Brain microvascular endothelial cell (primary cell): ENCODE measurements around the gene NDUFS7.

Source experiments
- DNase-seq: peaks from one replicate; pipeline ENCODE4 v3.0.0-alpha.2; 2020
- H3K27ac ChIP-seq: fragments of 250-450 bp; sonication (Bioruptor Pico); 2 replicates; pipeline ENCODE4 v1.5.1; 2020; ENCODE audit warnings: mild to moderate bottlenecking, moderate library complexity
- H3K27me3 ChIP-seq: fragments of 250-450 bp; sonication (Bioruptor Pico); replicated peaks from 2 replicates; pipeline ENCODE4 v1.5.1; 2020; ENCODE audit warnings: mild to moderate bottlenecking
- H3K36me3 ChIP-seq: fragments of 250-450 bp; sonication (Bioruptor Pico); replicated peaks from 2 replicates; pipeline ENCODE4 v1.5.1; 2020; ENCODE audit warnings: mild to moderate bottlenecking
- H3K4me3 ChIP-seq: 2 replicates; pipeline ENCODE4 v1.5.1; 2011; ENCODE audit warnings: low read depth, mild to moderate bottlenecking, control low read depth, low read length, moderate library complexity
- in situ Hi-C: cut with HindIII; loops from 2 replicates; pipeline ENCODE4 v1.10.0; 2017; ENCODE audit warnings: low sequenced_read_pairs, low pct_ligation_motif_present
- TF ChIP-seq, protein P1 (sequence below): IDR thresholded peaks from 2 replicates; pipeline ENCODE4 v1.5.1; 2011; ENCODE audit warnings: low read depth, mild to moderate bottlenecking, moderate library complexity, low read length, control low read depth, inconsistent platforms; ENCODE audit errors: missing control alignments

The NDUFS7 gene

DNA sequence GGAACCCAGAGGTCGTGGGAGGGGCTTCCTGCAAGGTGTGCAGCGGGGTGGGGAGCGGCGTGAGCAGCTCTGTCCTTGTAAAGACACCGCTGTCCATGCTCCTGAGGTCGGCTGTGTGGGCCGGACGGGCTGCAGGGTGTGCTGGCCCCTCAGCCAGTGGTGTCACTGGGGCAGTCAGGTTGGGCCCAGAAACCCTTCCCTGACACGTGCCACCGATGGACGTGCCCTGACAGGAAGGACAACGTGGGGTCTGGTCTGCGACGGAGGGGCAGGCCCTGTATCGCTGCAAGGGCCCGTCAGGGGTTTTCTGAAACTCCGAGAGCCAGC is 50.3 kb downstream of the NDUFS7 start:
- H3K4me3 ChIP-seq: no peak overlapping the region
- DNase-seq: no peak
- in situ Hi-C loops: no loop called here
- no peaks in the 10 kb centered on the region for H3K27me3 ChIP-seq
- H3K36me3 ChIP-seq: peaks cover 59% of the 10 kb centered on the region
- TF ChIP-seq, protein P1, sequence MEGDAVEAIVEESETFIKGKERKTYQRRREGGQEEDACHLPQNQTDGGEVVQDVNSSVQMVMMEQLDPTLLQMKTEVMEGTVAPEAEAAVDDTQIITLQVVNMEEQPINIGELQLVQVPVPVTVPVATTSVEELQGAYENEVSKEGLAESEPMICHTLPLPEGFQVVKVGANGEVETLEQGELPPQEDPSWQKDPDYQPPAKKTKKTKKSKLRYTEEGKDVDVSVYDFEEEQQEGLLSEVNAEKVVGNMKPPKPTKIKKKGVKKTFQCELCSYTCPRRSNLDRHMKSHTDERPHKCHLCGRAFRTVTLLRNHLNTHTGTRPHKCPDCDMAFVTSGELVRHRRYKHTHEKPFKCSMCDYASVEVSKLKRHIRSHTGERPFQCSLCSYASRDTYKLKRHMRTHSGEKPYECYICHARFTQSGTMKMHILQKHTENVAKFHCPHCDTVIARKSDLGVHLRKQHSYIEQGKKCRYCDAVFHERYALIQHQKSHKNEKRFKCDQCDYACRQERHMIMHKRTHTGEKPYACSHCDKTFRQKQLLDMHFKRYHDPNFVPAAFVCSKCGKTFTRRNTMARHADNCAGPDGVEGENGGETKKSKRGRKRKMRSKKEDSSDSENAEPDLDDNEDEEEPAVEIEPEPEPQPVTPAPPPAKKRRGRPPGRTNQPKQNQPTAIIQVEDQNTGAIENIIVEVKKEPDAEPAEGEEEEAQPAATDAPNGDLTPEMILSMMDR: no peak
- H3K27ac ChIP-seq: no peak overlapping the region

GRCh38 chr19:1434577-1435060 is 50.9 kb downstream of the NDUFS7 start:
- DNase-seq: no peak
- in situ Hi-C loops: no loop called here
- Histone ChIP-seq H3K4me3 (no peak overlapping the region), H3K27me3 (no peaks in the 10 kb centered on the region), H3K36me3 (peaks cover 53% of the 10 kb centered on the region), H3K27ac (no peak overlapping the region)
- TF ChIP-seq, protein P1: no peak

DNA sequence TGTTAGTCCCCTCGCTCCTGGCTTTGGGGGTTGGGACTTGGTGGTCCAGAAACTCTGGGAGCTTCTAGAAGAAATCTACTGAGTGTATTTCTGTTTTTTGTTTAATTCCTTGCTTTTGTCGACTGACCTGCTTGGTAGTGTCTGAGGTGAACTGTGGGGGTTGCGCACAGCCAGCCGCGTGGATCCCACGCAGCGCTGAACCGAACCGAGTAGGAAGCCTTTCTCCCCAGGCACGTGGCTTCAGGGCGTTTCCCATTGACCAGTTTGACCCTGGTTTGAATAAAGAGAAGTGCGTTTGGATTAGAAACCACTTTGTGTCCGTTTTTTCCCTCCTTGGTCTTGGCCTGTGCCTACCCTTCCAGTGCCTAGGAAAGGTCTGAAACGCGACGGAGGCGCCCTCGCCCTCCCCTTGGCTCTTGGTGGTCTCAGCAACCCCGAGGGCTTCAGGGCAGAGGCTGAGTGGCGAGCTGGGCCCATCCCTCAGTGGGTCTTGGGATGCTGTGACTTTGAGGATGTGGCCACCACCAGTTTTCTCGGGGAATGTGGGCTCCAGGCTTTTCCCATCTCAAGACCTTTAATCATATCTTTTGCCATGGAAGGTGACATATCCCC is 51.8 kb downstream of the NDUFS7 start:
- TF ChIP-seq, protein P1: no peak
- Histone ChIP-seq H3K27ac (no peak overlapping the region), H3K4me3 (no peak overlapping the region), H3K27me3 (no peaks in the 10 kb centered on the region), H3K36me3 (peaks cover 54% of the 10 kb centered on the region)
- DNase-seq: no peak
- in situ Hi-C loops: no loop called here

DNA sequence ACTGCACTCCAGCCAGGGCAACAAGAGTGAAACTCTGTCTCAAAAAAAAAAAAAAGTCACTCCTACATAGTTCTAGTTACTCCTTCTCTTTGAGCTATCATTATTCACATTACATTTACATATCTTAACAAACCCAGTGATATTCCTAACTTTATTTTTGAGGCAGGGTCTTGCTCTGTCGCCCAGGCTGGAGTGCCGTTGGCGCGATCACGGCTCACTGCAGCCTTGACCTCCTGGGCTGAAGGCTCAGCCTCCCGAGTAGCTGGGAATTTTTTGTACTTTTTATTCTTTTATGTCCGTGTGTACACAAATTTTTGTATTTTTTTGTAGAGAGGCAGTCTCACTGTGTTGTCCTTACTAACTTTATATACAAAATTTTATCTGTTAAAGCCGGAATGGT is 53.9 kb downstream of the NDUFS7 start:
- Histone ChIP-seq H3K36me3 (peaks cover 57% of the 10 kb centered on the region), H3K4me3 (no peak overlapping the region), H3K27me3 (no peaks in the 10 kb centered on the region), H3K27ac (peak overlapping the region; percentile 93)
- in situ Hi-C loops: no loop called here
- TF ChIP-seq, protein P1: no peak
- no peak for DNase-seq

DNA sequence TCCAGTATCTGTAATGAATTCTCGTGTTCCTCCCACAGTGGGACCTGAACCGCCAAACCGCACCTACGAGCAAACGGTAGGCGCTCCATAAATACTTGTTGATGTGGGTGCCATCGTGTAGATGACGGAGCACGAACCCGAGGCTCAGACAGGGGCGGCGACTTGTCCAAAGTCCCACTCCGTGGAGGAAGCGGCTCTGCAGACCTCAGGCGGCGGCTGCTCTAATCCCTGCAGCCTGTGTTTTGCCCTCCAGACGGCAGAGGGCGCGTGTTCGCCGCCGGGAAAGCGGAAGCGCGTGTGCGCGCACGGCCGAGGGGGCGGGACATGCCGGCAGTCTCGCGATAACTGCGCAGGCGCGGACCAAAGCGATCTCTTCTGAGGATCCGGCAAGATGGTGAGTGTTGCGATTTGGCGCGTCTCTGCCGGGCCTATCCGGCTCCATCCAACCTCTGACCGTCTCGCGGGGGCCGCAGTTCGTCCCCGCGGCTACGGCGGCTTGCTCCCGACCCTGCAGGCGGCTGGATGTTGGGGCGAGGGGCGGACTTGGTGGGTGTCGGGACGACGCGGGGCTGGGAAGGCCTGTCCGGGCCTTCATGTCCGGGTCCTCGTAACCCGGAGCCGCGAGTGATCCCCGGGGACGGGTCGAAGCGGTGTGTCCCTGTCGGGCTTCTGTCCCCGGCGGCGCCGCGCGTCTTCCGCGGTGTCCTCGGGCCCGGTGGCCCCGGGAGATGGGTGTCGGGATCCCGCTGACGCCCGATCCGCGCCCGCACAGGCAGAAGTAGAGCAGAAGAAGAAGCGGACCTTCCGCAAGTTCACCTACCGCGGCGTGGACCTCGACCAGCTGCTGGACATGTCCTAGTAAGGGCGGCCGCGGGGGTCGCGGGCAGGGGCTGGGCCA is 54.6 kb downstream of the NDUFS7 start, which contains the start of gene RPS15:
TSS of gene RPS15 (plus strand) at position 362 of the 898 bp plus-strand sequence. CDS start at position 392, 30 bp downstream.
- in situ Hi-C loops: no loop called here
- peak within 1 kb of the TSS; percentile 93 for H3K27ac ChIP-seq
- H3K4me3 ChIP-seq: peak within 1 kb of the TSS; percentile 89
- peak; percentile 85 for DNase-seq
- TF ChIP-seq, protein P1: peak; percentile 96
- no peaks in the 10 kb centered on the region for H3K27me3 ChIP-seq
- peaks cover 55% of the 10 kb centered on the region for H3K36me3 ChIP-seq
